Measurements from ENCODE around the gene SLC18B1. TPM values are rescaled to one million over a fixed set of nuclear protein-coding genes. Genes with fewer than 3 reads are reported as not detected.

The SLC18B1 gene
- polyA plus RNA-seq (2012; ENCODE audit: insufficient read length, low read depth) = 0.77 TPM

DNA sequence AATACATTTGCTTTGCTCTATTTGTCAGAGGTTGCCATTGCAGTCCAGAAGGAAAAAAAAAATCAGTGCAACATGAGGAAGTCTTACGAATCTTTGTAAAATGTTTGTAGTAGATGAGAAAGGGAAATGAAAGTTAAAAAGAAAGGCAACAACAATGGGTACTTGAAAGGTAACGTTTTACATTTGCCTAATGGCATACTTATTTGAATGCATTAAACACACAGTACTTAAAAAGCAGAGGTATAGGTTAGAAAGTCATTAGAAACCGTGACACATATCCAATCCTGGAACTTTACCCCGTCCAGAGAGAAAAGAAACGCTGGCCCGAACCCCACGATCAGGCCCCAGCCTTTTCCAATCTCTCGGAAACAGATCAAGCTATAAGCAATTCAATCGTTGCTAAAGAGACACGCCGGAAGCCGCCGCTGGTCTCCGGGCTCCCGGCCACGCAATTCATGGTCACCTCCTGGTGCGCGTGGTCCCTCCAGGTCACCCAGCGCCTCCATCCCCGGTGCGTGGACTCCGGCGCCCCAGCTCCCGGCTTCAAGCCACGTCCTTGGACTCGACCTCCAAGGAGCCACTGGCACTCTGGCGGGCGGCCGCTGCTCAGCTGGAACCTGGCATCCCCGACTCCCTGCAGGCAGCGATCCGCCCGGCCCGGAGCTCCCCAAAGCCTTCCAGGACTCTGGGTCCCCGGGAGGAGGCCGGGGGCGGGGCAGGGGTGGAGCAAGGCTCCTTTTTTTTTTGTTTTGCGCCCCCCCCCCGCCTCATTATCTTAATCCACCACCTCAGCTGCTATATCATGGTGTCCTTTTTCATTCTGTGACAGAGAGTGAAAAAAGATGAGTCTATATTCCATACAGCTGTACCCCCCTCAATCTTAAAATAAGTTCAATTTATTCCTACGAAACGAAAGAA is at the start of gene SLC18B1:
SLC18B1 (minus strand) TSS at position 687 of the 918 bp plus-strand sequence; CDS start at position 506, 181 bp downstream.
- no peak for TF ChIP-seq FOXP2 (optimal IDR thresholded peaks at IDR 0.05; ENCODE audit: borderline replicate concordance, extremely low read depth, extremely low read length, insufficient read depth)
- no peak for TF ChIP-seq SIN3A (IDR thresholded peaks at IDR 0.05; ENCODE audit: borderline replicate concordance, insufficient read depth, low read length)
- TF ChIP-seq, protein P1, sequence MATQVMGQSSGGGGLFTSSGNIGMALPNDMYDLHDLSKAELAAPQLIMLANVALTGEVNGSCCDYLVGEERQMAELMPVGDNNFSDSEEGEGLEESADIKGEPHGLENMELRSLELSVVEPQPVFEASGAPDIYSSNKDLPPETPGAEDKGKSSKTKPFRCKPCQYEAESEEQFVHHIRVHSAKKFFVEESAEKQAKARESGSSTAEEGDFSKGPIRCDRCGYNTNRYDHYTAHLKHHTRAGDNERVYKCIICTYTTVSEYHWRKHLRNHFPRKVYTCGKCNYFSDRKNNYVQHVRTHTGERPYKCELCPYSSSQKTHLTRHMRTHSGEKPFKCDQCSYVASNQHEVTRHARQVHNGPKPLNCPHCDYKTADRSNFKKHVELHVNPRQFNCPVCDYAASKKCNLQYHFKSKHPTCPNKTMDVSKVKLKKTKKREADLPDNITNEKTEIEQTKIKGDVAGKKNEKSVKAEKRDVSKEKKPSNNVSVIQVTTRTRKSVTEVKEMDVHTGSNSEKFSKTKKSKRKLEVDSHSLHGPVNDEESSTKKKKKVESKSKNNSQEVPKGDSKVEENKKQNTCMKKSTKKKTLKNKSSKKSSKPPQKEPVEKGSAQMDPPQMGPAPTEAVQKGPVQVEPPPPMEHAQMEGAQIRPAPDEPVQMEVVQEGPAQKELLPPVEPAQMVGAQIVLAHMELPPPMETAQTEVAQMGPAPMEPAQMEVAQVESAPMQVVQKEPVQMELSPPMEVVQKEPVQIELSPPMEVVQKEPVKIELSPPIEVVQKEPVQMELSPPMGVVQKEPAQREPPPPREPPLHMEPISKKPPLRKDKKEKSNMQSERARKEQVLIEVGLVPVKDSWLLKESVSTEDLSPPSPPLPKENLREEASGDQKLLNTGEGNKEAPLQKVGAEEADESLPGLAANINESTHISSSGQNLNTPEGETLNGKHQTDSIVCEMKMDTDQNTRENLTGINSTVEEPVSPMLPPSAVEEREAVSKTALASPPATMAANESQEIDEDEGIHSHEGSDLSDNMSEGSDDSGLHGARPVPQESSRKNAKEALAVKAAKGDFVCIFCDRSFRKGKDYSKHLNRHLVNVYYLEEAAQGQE (IDR thresholded peaks at IDR 0.05; ENCODE audit: insufficient read depth in 1 of 2, low read depth in 2 of 2, low read length in 2 of 2) = no peak
- no peak for TF ChIP-seq POLR2AphosphoS5 (IDR thresholded peaks at IDR 0.05; ENCODE audit: low read depth, low read length)
- TF ChIP-seq TAF1 (IDR thresholded peaks at IDR 0.05; ENCODE audit: borderline replicate concordance, insufficient read depth, low read length) = no peak

DNA sequence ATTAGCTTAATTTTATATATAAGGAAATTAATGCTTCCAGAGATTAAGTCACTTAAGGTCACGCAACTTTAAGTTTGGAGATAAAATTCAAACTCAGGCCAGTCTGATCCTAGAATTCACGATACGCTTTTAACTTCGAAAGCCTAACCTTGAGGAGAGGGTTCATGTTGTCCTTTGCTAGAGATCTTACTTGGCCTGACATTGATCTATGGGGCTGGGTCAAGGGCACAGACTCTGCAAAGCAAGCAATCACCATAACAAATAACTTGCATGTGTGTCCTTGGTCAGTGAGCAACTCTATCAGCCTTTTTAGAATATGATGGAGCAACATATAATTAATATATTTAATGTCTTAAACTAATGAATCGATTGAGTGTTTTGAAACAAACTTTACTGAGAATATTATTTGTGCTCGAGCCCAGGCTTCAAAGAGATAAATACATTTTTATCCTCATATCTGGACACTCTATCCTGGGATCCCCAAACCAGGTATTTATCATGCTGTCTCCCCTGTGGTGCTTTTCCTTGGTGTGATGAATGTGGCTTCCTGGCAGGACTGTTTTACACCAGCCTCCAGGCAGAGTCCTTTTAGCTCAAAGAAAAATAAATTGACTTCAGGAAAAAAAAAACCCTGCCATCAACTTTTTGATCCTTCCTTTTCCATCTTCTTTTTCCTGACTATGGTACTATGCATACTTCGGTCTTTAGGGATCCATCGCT is 45.0 kb upstream of the SLC18B1 start:
- TF ChIP-seq TAF1 (IDR thresholded peaks at IDR 0.05; ENCODE audit: borderline replicate concordance, insufficient read depth, low read length) (no peak), POLR2AphosphoS5 (IDR thresholded peaks at IDR 0.05; ENCODE audit: low read depth, low read length) (no peak), FOXP2 (optimal IDR thresholded peaks at IDR 0.05; ENCODE audit: borderline replicate concordance, extremely low read depth, extremely low read length, insufficient read depth) (no peak), SIN3A (IDR thresholded peaks at IDR 0.05; ENCODE audit: borderline replicate concordance, insufficient read depth, low read length) (no peak)
- TF ChIP-seq, protein P1 (IDR thresholded peaks at IDR 0.05; ENCODE audit: insufficient read depth in 1 of 2, low read depth in 2 of 2, low read length in 2 of 2) = no peak

DNA sequence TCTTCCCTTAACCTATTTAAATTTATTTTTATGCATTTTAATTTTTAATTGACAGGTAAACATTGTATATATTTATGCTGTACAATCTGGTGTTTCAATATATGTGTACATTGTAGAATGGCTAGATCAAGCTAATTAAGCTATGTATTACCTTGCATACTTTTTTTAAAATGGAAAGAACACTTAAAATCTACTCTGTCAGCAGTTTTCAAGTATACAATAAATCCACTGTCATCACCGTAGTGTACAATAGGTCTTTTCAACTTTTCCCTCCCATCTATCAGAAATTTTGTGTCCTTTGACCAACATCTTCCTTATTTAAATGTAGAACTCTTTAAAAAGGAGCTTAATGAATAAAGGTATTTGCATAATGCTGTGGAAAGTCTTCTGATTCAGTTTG is 43.5 kb upstream of the SLC18B1 start:
- TF ChIP-seq TAF1 (IDR thresholded peaks at IDR 0.05; ENCODE audit: borderline replicate concordance, insufficient read depth, low read length) (no peak), SIN3A (IDR thresholded peaks at IDR 0.05; ENCODE audit: borderline replicate concordance, insufficient read depth, low read length) (no peak), FOXP2 (optimal IDR thresholded peaks at IDR 0.05; ENCODE audit: borderline replicate concordance, extremely low read depth, extremely low read length, insufficient read depth) (no peak), POLR2AphosphoS5 (IDR thresholded peaks at IDR 0.05; ENCODE audit: low read depth, low read length) (no peak)
- TF ChIP-seq, protein P1 (IDR thresholded peaks at IDR 0.05; ENCODE audit: insufficient read depth in 1 of 2, low read depth in 2 of 2, low read length in 2 of 2) = no peak

DNA sequence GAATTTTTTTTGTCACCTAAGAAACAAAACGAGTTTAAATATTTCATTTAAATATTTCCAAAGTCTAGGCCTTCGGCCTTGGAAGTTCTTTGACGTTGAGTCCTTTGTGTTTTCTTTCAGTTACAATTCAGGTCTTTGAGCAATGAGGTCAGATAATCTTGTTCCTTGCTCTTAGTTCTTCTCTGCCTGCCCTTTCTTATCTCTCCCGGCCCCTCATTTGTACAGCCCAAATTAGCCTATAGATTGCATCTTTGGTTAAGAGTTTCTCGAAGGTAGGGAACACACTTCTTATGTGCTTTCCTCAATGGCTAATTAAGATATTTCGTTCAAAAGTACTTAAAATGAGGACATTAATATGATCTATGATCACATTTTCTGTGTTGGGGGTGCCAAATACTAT is 34.5 kb upstream of the SLC18B1 start:
- TF ChIP-seq POLR2AphosphoS5 (IDR thresholded peaks at IDR 0.05; ENCODE audit: low read depth, low read length) = no peak
- TF ChIP-seq FOXP2 (optimal IDR thresholded peaks at IDR 0.05; ENCODE audit: borderline replicate concordance, extremely low read depth, extremely low read length, insufficient read depth) = no peak
- TF ChIP-seq SIN3A (IDR thresholded peaks at IDR 0.05; ENCODE audit: borderline replicate concordance, insufficient read depth, low read length) = no peak
- TF ChIP-seq TAF1 (IDR thresholded peaks at IDR 0.05; ENCODE audit: borderline replicate concordance, insufficient read depth, low read length) = no peak
- TF ChIP-seq, protein P1 (IDR thresholded peaks at IDR 0.05; ENCODE audit: insufficient read depth in 1 of 2, low read depth in 2 of 2, low read length in 2 of 2) = no peak

Measured in PFSK-1 (cell line).